ENCODE results near the gene C4orf50.

Gene C4orf50

GRCh38 chr4:6052679-6053078 lies 34.4 kb upstream of the C4orf50 start:
- DNase-seq, result no peak
- H3K9me3 ChIP-seq (replicated peaks; ENCODE audit: insufficient read depth, low read length), result no peaks in the 10 kb centered on the region

GRCh38 chr4:6050551-6050950 lies 32.3 kb upstream of the C4orf50 start:
- Histone ChIP-seq H3K27ac (ENCODE audit: low read length) (no peak overlapping the region), H3K27me3 (replicated peaks; ENCODE audit: insufficient read depth, low read length) (peaks cover 3% of the 10 kb centered on the region; the same call in 1 of the 2 replicates), H3K4me1 (ENCODE audit: low read length) (peaks cover 16% of the 10 kb centered on the region), H3K36me3 (replicated peaks; ENCODE audit: insufficient read depth, low read length) (no peaks in the 10 kb centered on the region), H3K9ac (ENCODE audit: low read length) (no peak overlapping the region), H2AFZ (ENCODE audit: low read length) (no peak overlapping the region), H3F3A (ENCODE audit: insufficient read depth, low read length) (peaks cover 6% of the 10 kb centered on the region; the same call in 1 of the 2 replicates), H3K79me2 (ENCODE audit: low read length) (no peaks in the 10 kb centered on the region), H4K20me1 (ENCODE audit: insufficient read depth, low read length) (no peaks in the 10 kb centered on the region), H3K4me3 (ENCODE audit: low read length) (no peak overlapping the region), H3K9me2 (replicated peaks; ENCODE audit: insufficient read depth, low read length) (no peaks in the 10 kb centered on the region), H3K4me2 (ENCODE audit: low read depth, low read length) (no peak overlapping the region), H3K9me3 (replicated peaks; ENCODE audit: insufficient read depth, low read length) (no peaks in the 10 kb centered on the region)
- TF ChIP-seq EZH2 (optimal IDR thresholded peaks at IDR 0.05; ENCODE audit: low read depth, low read length), result no peak
- no peak for TF ChIP-seq CTCF (IDR thresholded peaks at IDR 0.05; ENCODE audit: low read length)
- no peak for TF ChIP-seq EZH2phosphoT487 (IDR thresholded peaks at IDR 0.05; ENCODE audit: low read length)
- no peak for DNase-seq

More at GRCh38 chr4:6052679-6053078, 34.4 kb upstream of the C4orf50 start:
- H4K20me1 ChIP-seq (ENCODE audit: insufficient read depth, low read length), result no peaks in the 10 kb centered on the region
- no peak overlapping the region for H3K9ac ChIP-seq (ENCODE audit: low read length)
- H3K36me3 ChIP-seq (replicated peaks; ENCODE audit: insufficient read depth, low read length), result no peaks in the 10 kb centered on the region
- no peak for TF ChIP-seq EZH2phosphoT487 (IDR thresholded peaks at IDR 0.05; ENCODE audit: low read length)
- no peak for TF ChIP-seq EZH2 (optimal IDR thresholded peaks at IDR 0.05; ENCODE audit: low read depth, low read length)
- no peak overlapping the region for H3K27ac ChIP-seq (ENCODE audit: low read length)
- H3K9me2 ChIP-seq (replicated peaks; ENCODE audit: insufficient read depth, low read length), result no peaks in the 10 kb centered on the region
- H3K27me3 ChIP-seq (replicated peaks; ENCODE audit: insufficient read depth, low read length), result peaks cover 3% of the 10 kb centered on the region; the same call in 1 of the 2 replicates
- no peak overlapping the region for H2AFZ ChIP-seq (ENCODE audit: low read length)
- H3K4me1 ChIP-seq (ENCODE audit: low read length), result peaks cover 5% of the 10 kb centered on the region
- no peak overlapping the region for H3K4me2 ChIP-seq (ENCODE audit: low read depth, low read length)
- peaks cover under 1% of the 10 kb centered on the region; the same call in 1 of the 2 replicates for H3F3A ChIP-seq (ENCODE audit: insufficient read depth, low read length)
- H3K4me3 ChIP-seq (ENCODE audit: low read length), result no peak overlapping the region
- H3K79me2 ChIP-seq (ENCODE audit: low read length), result no peaks in the 10 kb centered on the region

GRCh38 chr4:6049985-6050384 lies 31.8 kb upstream of the C4orf50 start:
- Histone ChIP-seq H3K4me2 (ENCODE audit: low read depth, low read length) (no peak overlapping the region), H3K36me3 (replicated peaks; ENCODE audit: insufficient read depth, low read length) (no peaks in the 10 kb centered on the region), H3K27me3 (replicated peaks; ENCODE audit: insufficient read depth, low read length) (peaks cover 3% of the 10 kb centered on the region; the same call in 1 of the 2 replicates), H3K9me3 (replicated peaks; ENCODE audit: insufficient read depth, low read length) (no peaks in the 10 kb centered on the region), H3K9ac (ENCODE audit: low read length) (no peak overlapping the region), H4K20me1 (ENCODE audit: insufficient read depth, low read length) (no peaks in the 10 kb centered on the region), H3K27ac (ENCODE audit: low read length) (no peak overlapping the region), H3K9me2 (replicated peaks; ENCODE audit: insufficient read depth, low read length) (no peaks in the 10 kb centered on the region), H3K79me2 (ENCODE audit: low read length) (no peaks in the 10 kb centered on the region), H3K4me3 (ENCODE audit: low read length) (no peak overlapping the region), H2AFZ (ENCODE audit: low read length) (no peak overlapping the region), H3K4me1 (ENCODE audit: low read length) (peaks cover 16% of the 10 kb centered on the region), H3F3A (ENCODE audit: insufficient read depth, low read length) (peaks cover 6% of the 10 kb centered on the region; the same call in 1 of the 2 replicates)
- no peak for DNase-seq
- no peak for TF ChIP-seq EZH2phosphoT487 (IDR thresholded peaks at IDR 0.05; ENCODE audit: low read length)
- no peak for TF ChIP-seq CTCF (IDR thresholded peaks at IDR 0.05; ENCODE audit: low read length)

- Histone ChIP-seq H4K20me1 (ENCODE audit: insufficient read depth, low read length) (no peaks in the 10 kb centered on the region), H3K4me3 (ENCODE audit: low read length) (no peak overlapping the region), H3F3A (ENCODE audit: insufficient read depth, low read length) (peaks cover 6% of the 10 kb centered on the region; the same call in 1 of the 2 replicates)
Observed at GRCh38 chr4:6049278-6049677, 31.0 kb upstream of the C4orf50 start.

More at GRCh38 chr4:6049278-6049677, 31.0 kb upstream of the C4orf50 start:
- no peak overlapping the region for H3K9ac ChIP-seq (ENCODE audit: low read length)
- no peaks in the 10 kb centered on the region for H3K9me3 ChIP-seq (replicated peaks; ENCODE audit: insufficient read depth, low read length)
- peaks cover 16% of the 10 kb centered on the region for H3K4me1 ChIP-seq (ENCODE audit: low read length)
- H3K36me3 ChIP-seq (replicated peaks; ENCODE audit: insufficient read depth, low read length), result no peaks in the 10 kb centered on the region
- TF ChIP-seq CTCF (IDR thresholded peaks at IDR 0.05; ENCODE audit: low read length) (no peak), EZH2 (optimal IDR thresholded peaks at IDR 0.05; ENCODE audit: low read depth, low read length) (no peak), EZH2phosphoT487 (IDR thresholded peaks at IDR 0.05; ENCODE audit: low read length) (no peak)
- no peak overlapping the region for H2AFZ ChIP-seq (ENCODE audit: low read length)
- H3K79me2 ChIP-seq (ENCODE audit: low read length), result no peaks in the 10 kb centered on the region
- DNase-seq, result no peak
- no peak overlapping the region for H3K4me2 ChIP-seq (ENCODE audit: low read depth, low read length)
- no peak overlapping the region for H3K27ac ChIP-seq (ENCODE audit: low read length)
- no peaks in the 10 kb centered on the region for H3K9me2 ChIP-seq (replicated peaks; ENCODE audit: insufficient read depth, low read length)
- peaks cover 3% of the 10 kb centered on the region; the same call in 1 of the 2 replicates for H3K27me3 ChIP-seq (replicated peaks; ENCODE audit: insufficient read depth, low read length)
